Measurements from ENCODE around the gene CXCR6.

The CXCR6 gene

DNA sequence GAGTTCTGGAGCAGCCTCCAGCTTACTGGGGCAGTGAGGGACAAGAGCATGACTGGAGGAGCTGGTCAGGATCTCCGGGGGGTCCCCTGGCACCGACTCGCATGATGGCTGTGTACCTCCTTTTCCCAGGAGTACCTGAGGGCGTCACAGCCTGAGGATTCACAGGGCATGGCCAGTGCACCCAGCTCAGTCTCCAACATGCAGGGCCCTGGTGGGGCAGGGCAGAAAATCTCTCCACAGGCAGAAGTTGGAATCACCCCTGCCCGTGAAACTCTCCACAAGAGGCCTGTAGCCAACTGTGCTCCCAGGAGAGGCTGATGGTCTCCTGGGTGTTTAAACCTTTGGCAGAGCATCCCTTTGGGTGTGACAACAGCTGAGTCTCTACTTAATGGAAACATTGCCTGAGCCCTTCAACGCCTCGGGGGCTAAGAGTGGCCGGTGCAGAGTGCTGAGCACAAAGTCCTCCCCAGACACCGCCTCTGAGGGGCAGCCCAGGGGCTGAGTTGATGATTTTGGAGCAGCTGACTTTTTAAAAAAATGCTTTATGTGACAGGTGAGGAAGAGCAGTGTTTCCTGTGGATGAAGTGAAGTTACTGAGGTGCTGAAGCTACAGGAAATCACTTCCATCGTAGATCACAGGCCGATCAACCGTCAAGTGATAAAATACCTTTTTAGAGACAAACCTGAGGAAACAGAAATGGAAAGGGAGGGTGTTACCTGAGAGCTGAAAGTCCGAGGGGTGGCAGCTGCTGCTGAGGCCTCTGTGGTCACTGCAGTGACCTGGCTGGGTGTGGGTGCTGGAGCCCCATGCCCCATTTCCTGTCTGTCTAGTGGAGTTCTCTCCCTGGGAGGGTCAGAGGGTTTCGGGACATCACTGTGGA, 21.9 kb upstream of the CXCR6 start:
- DNase-seq (ENCODE audit: low read depth in 2 of 3, low spot score in 1 of 3), result no peak

DNA sequence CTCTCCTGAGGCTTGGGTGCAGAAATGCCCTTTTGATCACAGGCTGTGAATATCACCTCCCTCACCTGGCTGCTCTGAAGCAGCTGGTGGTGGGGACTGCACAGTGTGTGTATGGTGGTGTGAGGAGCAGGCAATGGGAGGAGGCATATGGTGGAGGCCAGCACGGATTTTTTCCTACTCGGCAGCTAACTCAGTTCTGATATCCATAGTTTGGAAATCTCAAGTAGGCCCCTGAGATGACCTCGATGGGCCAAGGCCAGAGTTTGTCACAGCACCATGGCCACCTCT, 21.3 kb upstream of the CXCR6 start:
- no peak for DNase-seq (ENCODE audit: low read depth in 2 of 3, low spot score in 1 of 3)

GRCh38 chr3:45922950-45923590, 20.2 kb upstream of the CXCR6 start:
- no peak for DNase-seq (ENCODE audit: low read depth in 2 of 3, low spot score in 1 of 3)

- no peak for DNase-seq (ENCODE audit: low read depth in 2 of 3, low spot score in 1 of 3)
These were observed 19.5 kb upstream of the CXCR6 start for GRCh38 chr3:45923755-45924154.

- no peak for DNase-seq (ENCODE audit: low read depth in 2 of 3, low spot score in 1 of 3)
These were observed 15.4 kb upstream of the CXCR6 start for GRCh38 chr3:45927881-45928280.

GRCh38 chr3:45929042-45929679, 14.1 kb upstream of the CXCR6 start:
- DNase-seq (ENCODE audit: low read depth in 2 of 3, low spot score in 1 of 3), result peak; percentile 33 to 62 (median 52)

- no peak for DNase-seq (ENCODE audit: low read depth in 2 of 3, low spot score in 1 of 3)
These were observed 11.8 kb upstream of the CXCR6 start for GRCh38 chr3:45931496-45931895.

DNA sequence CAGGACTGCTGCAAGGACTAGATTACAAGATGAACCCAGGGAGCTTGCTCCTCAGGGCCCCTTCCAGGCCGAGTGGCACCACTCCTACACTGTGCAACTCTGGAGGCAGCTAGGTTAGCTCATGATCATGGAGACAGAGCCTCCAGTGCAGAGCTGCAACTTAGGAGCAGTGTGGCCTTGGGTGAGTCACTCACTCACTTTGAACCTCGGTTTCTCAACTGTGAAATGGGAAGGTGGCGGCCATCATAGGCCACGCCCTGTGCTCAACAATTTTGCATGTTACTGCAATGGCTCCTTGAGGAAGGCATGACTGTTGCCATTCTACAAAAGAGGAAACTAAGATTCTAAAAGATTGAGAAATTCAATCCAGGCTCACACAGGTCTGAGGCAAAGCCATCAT, 11.2 kb upstream of the CXCR6 start:
- DNase-seq (ENCODE audit: low read depth in 2 of 3, low spot score in 1 of 3), result no peak

DNA sequence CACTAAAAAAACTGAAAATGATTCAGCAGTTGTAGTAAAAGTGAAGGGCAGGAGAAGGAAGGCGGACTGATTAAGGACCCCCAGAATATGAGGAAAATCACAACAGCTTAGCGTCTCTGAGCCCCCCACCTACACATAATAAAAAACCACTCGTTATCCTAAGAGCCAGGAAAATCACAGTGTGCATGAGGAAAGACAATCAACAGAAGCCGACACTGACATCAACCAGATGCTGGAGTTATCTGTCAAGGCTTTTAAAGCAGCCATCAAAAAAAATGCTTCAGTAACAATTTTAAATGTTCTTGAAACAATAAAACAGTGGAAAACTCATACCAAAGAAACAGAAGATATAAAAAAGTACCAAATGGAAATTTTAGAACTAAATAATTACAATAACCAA, 9.7 kb upstream of the CXCR6 start:
- no peak for DNase-seq (ENCODE audit: low read depth in 2 of 3, low spot score in 1 of 3)

- no peak for DNase-seq (ENCODE audit: low read depth in 2 of 3, low spot score in 1 of 3)
These were observed 7.0 kb upstream of the CXCR6 start for GRCh38 chr3:45936261-45936660.

GRCh38 chr3:45937206-45938042, 5.8 kb upstream of the CXCR6 start:
- DNase-seq (ENCODE audit: low read depth in 2 of 3, low spot score in 1 of 3), result no peak

- no peak for DNase-seq (ENCODE audit: low read depth in 2 of 3, low spot score in 1 of 3)
These were observed 5.2 kb upstream of the CXCR6 start for GRCh38 chr3:45938043-45938435.

DNA sequence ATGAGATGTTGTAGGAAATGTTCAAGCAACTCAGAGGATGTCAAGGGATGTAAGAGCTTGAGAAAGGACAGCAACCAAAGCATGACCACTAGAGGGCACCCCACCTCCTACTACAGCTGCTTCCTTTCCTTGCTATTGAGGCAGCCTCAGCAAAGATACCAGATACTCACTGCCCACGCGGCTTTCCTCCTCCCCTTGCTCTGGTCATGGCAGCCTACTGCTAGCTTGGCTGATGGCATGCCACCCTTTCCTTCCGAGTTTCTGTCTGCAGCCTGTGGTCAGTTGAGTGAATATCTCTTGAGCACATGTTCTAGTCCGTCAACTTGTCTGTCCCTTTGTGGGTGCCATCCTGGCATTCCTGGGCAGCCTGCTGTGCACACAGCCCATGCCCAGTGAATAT, 4.4 kb upstream of the CXCR6 start:
- DNase-seq (ENCODE audit: low read depth in 2 of 3, low spot score in 1 of 3), result peak; percentile 69 to 92 (median 82)

DNA sequence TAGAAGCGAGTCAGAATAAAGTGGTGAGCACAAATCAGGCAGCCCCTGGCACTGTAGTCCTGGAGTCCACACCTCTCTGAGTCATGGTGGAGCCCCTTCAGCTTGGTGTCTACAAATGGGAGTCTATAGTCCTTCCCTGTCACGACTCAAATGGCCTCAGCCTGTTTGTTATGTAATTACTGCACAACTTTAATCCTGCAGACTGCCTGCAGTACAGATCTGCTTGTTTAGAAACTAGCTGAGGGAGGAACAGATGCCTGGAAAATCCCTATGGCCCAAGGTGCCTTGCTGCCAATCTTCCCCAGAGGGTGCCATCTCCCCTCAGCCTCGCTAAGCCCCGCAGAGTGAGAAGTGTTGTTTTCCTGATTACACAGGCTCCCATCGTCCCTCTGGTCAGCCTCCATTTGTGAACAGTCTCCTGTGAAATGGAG, 3.9 kb upstream of the CXCR6 start:
- no peak for DNase-seq (ENCODE audit: low read depth in 2 of 3, low spot score in 1 of 3)

- DNase-seq (ENCODE audit: low read depth in 2 of 3, low spot score in 1 of 3), result no peak
These were observed 3.1 kb upstream of the CXCR6 start for GRCh38 chr3:45940004-45940780.

GRCh38 chr3:45940781-45941365, 2.4 kb upstream of the CXCR6 start:
- DNase-seq (ENCODE audit: low read depth in 2 of 3, low spot score in 1 of 3), result no peak

- no peak for DNase-seq (ENCODE audit: low read depth in 2 of 3, low spot score in 1 of 3)
These were observed 1.0 kb upstream of the CXCR6 start for GRCh38 chr3:45942051-45942825.

- no peak for DNase-seq (ENCODE audit: low read depth in 2 of 3, low spot score in 1 of 3)
These were observed 1.8 kb downstream of the CXCR6 start for GRCh38 chr3:45944830-45945620.

DNA sequence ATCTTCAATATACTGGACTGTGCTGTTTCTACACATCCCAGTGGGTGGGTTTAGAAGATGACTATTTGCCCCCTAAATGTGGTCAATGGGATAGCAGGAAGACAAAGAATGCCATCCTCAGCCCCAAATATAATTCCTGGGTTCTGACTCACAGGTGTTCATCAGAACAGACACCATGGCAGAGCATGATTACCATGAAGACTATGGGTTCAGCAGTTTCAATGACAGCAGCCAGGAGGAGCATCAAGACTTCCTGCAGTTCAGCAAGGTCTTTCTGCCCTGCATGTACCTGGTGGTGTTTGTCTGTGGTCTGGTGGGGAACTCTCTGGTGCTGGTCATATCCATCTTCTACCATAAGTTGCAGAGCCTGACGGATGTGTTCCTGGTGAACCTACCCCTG, 3.0 kb downstream of the CXCR6 start:
- no peak for DNase-seq (ENCODE audit: low read depth in 2 of 3, low spot score in 1 of 3)
